ENCODE measurements around the gene KAT6B. TPM values are rescaled to one million over a fixed set of nuclear protein-coding genes. Genes with fewer than 3 reads are reported as not detected.

KAT6B gene
- total and polyA plus RNA-seq, 2 donors (not counting 1 experiment from before 2014, with no cell fraction given), result 8.6 to 111 TPM

DNA sequence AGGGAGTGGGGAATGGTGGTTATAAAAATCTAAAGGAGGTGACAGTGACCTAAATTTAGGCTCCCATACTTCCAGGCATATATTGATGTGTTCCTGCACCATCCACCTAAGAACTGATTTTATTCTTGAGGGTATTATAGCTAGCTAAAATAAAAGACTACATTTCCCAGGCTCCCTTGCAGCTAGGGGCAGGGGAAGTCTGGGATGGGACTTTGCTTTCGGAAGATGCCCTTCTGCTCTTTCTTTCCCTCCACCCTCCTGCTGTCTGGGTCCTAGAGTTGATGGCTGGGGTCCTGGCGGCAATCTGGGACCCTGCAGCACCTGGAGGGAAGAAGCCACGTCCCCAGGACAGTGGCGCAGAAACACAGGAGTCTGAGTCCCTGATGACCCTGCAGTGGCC, 231.3 kb downstream of the KAT6B start:
- H3K27ac ChIP-seq (ENCODE audit: low read length in 2 of 2), result no peak overlapping the region
- ATAC-seq (ENCODE audit: low read depth) (no peak), DNase-seq (no peak)
- TF ChIP-seq CTCF (IDR thresholded peaks at IDR 0.05) (no peak), EZH2 (IDR thresholded peaks at IDR 0.05; ENCODE audit: borderline replicate concordance, insufficient read depth, low read depth, low read length, poor library complexity, severe bottlenecking) (no peak)
- H3K9me3 ChIP-seq (ENCODE audit: control extremely low read depth in 1 of 3, control insufficient read depth in 2 of 3, insufficient read depth in 1 of 3, low read length in 2 of 3), result no peaks in the 10 kb centered on the region
- intact Hi-C loops (cut with micrococcal nuclease), result no loop called here
- no peaks in the 10 kb centered on the region for H4K20me1 ChIP-seq (ENCODE audit: control insufficient read depth, insufficient read depth, low read length, poor library complexity, severe bottlenecking)
- Mint-ChIP-seq H3K27ac (no peak overlapping the region), H3K4me1 (no peaks in the 10 kb centered on the region), H3K4me3 (no peak overlapping the region), H3K9me3 (ENCODE audit: insufficient read depth) (no peaks in the 10 kb centered on the region), H3K27me3 (no peaks in the 10 kb centered on the region)
- H3K27me3 ChIP-seq (replicated peaks in 1 of 4; ENCODE audit: control extremely low read depth in 1 of 4, control insufficient read depth in 3 of 4, insufficient read depth in 4 of 4, low read length in 3 of 4), result no peaks in the 10 kb centered on the region
- H3K4me2 ChIP-seq (replicated peaks; ENCODE audit: low read depth, low read length, poor library complexity, severe bottlenecking), result no peak overlapping the region
- no peak overlapping the region for H3K9ac ChIP-seq (ENCODE audit: low read length)
- H2AFZ ChIP-seq (ENCODE audit: insufficient read depth, low read depth, low read length, poor library complexity, severe bottlenecking), result no peak overlapping the region
- no peaks in the 10 kb centered on the region for H3K4me1 ChIP-seq (ENCODE audit: control insufficient read depth in 2 of 2, insufficient read depth in 2 of 2, low read length in 2 of 2)
- POLR2A ChIA-PET, result no interaction called here
- no peaks in the 10 kb centered on the region for H3K36me3 ChIP-seq (replicated peaks in 1 of 2; ENCODE audit: control extremely low read depth in 1 of 2, control insufficient read depth in 1 of 2, extremely low read depth in 1 of 2, insufficient read depth in 2 of 2, low read length in 1 of 2)
- H3K4me3 ChIP-seq (ENCODE audit: control extremely low read depth in 1 of 5, extremely low read depth in 1 of 5, insufficient read depth in 1 of 5, low read depth in 2 of 5, low read length in 4 of 5), result no peak overlapping the region
- CTCF ChIA-PET, result no interaction called here
- no peaks in the 10 kb centered on the region for H3K79me2 ChIP-seq (ENCODE audit: control insufficient read depth, insufficient read depth, low read length)
- WGBS (ENCODE audit: insufficient coverage), result no CpG with 5 or more reads among the region's 4 CpGs

DNA sequence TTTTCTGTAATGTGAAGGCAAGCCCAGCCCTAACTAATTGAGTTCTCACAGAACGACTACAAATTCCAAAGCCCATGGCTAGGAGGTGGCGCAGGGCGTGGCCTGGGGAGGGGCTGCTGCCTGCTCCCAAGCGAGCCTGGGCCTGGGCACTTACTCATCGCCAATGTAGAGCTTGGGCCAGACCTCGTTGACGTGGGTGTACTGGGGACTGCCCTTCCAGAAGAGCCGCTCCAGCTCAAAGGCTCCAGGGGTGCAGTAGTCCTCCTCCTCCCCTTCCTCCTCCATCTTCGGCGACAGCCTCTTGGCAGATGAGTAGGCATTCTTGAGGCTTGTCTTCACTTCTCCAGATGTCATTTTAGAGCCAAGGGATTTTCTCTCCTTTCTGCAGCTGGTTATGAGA, 231.8 kb downstream of the KAT6B start:
- Histone ChIP-seq H3K27me3 (replicated peaks in 1 of 4; ENCODE audit: control extremely low read depth in 1 of 4, control insufficient read depth in 3 of 4, insufficient read depth in 4 of 4, low read length in 3 of 4) (no peaks in the 10 kb centered on the region), H3K4me1 (ENCODE audit: control insufficient read depth in 2 of 2, insufficient read depth in 2 of 2, low read length in 2 of 2) (no peaks in the 10 kb centered on the region), H3K4me2 (replicated peaks; ENCODE audit: low read depth, low read length, poor library complexity, severe bottlenecking) (no peak overlapping the region), H3K36me3 (replicated peaks in 1 of 2; ENCODE audit: control extremely low read depth in 1 of 2, control insufficient read depth in 1 of 2, extremely low read depth in 1 of 2, insufficient read depth in 2 of 2, low read length in 1 of 2) (no peaks in the 10 kb centered on the region), H3K4me3 (ENCODE audit: control extremely low read depth in 1 of 5, extremely low read depth in 1 of 5, insufficient read depth in 1 of 5, low read depth in 2 of 5, low read length in 4 of 5) (no peak overlapping the region), H3K9me3 (ENCODE audit: control extremely low read depth in 1 of 3, control insufficient read depth in 2 of 3, insufficient read depth in 1 of 3, low read length in 2 of 3) (peaks cover 0 to 3% (median 0%) of the 10 kb centered on the region in 3 donors), H3K9ac (ENCODE audit: low read length) (no peak overlapping the region), H3K79me2 (ENCODE audit: control insufficient read depth, insufficient read depth, low read length) (no peaks in the 10 kb centered on the region), H3K27ac (ENCODE audit: low read length in 2 of 2) (no peak overlapping the region), H2AFZ (ENCODE audit: insufficient read depth, low read depth, low read length, poor library complexity, severe bottlenecking) (no peak overlapping the region), H4K20me1 (ENCODE audit: control insufficient read depth, insufficient read depth, low read length, poor library complexity, severe bottlenecking) (no peaks in the 10 kb centered on the region)
- no peaks in the 10 kb centered on the region for H3K9me3 Mint-ChIP-seq (ENCODE audit: insufficient read depth)
- no peaks in the 10 kb centered on the region for H3K27me3 Mint-ChIP-seq
- no peaks in the 10 kb centered on the region for H3K4me1 Mint-ChIP-seq
- ChIA-PET CTCF (no interaction called here), POLR2A (no interaction called here)
- intact Hi-C loops (cut with micrococcal nuclease), result no loop called here
- no peak overlapping the region for H3K4me3 Mint-ChIP-seq
- TF ChIP-seq CTCF (IDR thresholded peaks at IDR 0.05) (no peak), EZH2 (IDR thresholded peaks at IDR 0.05; ENCODE audit: borderline replicate concordance, insufficient read depth, low read depth, low read length, poor library complexity, severe bottlenecking) (no peak)
- ATAC-seq (ENCODE audit: low read depth), result no peak
- WGBS (ENCODE audit: insufficient coverage), result 92% methylated on average over 7 of the region's 10 CpGs
- H3K27ac Mint-ChIP-seq, result no peak overlapping the region
- no peak for DNase-seq
